GM21529 (cell line): Measurements from ENCODE around the gene ALKBH2.

Experiments used
- ATAC-seq: cut with Tn5 transposase; IDR thresholded peaks from one replicate; pipeline ENCODE4 v1.9.1; 2021; ENCODE audit not compliant: unreplicated experiment

Gene ALKBH2

GRCh38 chr12:109114644-109115043 lies 21.4 kb upstream of the ALKBH2 start:
- no peak for ATAC-seq

GRCh38 chr12:109113661-109114321 lies 20.5 kb upstream of the ALKBH2 start:
- no peak for ATAC-seq

DNA sequence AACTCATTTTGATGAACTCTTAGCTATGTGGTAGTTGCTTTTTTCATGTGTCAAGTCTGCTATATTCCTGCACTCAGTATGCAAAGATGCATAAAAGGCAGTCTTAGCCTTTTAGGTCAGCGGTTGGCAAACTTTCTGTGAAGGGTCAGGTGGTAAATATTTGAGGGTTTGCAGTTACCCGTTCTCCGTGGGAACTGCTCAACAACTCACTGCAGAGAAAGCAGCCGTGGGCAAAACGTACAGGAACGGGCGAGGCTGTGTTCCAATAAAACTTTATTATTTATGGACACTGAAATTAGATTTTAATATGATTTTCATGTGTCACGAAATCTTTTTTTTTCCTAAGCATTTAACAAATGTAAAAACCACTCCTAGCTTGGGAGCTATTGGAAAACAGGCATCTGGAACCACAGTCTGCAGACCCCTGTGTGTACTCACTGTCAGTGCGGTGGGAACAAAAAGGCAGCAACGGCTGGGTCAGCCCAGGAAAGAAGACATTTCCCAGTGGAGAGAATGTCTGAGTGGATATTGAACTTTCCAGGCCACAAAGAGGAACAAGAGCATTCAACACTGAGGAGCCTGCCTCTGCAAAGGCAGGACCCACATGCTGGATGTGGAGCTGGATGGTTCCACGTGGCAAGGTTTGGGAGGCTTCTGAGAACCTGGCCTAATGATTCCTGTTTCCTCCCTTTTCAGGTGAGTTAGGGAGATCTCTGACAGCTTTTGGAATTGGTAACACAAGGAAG lies 19.6 kb upstream of the ALKBH2 start:
- no peak for ATAC-seq

GRCh38 chr12:109110988-109111495 lies 17.8 kb upstream of the ALKBH2 start:
- ATAC-seq, result no peak

DNA sequence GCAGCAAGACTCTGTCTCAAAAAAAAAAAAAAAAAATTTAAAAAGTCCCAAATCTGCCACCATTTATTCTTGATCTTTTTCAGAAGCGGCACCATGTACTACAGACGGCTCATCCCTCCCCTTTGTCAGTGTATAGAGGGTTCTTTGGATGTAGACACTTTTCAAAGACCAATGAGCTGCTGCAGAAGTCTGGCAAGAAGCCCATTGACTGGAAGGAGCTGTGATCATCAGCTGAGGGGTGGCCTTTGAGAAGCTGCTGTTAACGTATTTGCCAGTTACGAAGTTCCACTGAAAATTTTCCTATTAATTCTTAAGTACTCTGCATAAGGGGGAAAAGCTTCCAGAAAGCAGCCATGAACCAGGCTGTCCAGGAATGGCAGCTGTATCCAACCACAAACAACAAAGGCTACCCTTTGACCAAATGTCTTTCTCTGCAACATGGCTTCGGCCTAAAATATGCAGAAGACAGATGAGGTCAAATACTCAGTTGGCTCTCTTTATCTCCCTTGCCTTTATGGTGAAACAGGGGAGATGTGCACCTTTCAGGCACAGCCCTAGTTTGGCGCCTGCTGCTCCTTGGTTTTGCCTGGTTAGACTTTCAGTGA lies 16.6 kb upstream of the ALKBH2 start:
- ATAC-seq, result no peak

- ATAC-seq, result no peak
These were observed 11.9 kb upstream of the ALKBH2 start for GRCh38 chr12:109105176-109105575.

GRCh38 chr12:109102491-109102890 lies 9.2 kb upstream of the ALKBH2 start:
- ATAC-seq, result no peak

DNA sequence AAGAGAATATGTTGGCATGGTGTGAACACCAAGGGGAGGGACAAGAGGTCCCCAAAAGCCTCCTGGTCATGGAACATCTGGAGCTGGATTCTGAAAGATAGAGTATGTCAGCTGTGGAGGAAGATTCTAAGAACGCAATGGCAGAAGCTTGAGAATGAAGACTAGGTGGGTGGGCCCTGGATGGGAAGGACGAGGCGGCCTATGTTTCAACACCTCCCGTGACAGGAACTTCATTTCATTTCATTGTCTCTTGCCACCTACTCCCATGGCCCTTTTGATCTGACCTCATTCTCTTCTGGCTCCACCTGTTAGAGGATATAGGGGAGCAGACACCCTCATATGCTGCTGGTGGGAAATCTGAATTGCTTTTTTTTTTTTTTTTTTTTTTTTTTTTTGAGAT lies 7.5 kb upstream of the ALKBH2 start:
- no peak for ATAC-seq

DNA sequence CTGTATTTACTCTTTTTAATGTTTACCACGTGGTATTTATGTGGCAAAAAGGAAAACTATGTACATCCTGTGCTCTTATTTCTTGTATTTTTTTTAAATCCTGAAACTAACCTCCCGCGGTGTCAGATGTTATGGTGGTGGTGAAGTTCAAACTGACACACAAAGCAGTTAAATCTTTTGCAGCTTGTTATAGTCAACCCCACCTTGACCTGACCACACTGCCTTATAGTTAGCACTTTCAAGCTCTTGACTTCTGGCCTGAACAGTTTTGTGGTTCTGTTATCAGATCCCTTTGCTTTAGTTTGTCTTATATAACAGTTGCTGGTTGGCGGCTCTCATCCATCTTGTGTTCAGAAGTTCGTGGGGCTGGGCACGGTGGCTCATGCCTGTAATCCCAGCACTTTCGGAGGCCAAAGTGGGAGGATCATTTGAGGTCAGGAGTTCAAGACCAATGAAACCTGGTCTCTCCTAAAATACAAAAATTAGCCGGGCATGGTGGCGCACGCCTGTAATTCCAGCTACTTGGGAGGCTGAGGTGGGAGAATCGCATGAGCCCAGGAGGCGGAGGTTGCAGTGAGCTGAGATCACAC lies 6.3 kb upstream of the ALKBH2 start:
- ATAC-seq, result no peak

- no peak for ATAC-seq
These were observed 5.4 kb upstream of the ALKBH2 start for GRCh38 chr12:109098651-109099050.

GRCh38 chr12:109098183-109098604 lies 4.9 kb upstream of the ALKBH2 start:
- ATAC-seq, result peak; percentile 17

- peak; percentile 89 for ATAC-seq
These were observed 4.3 kb upstream of the ALKBH2 start, which contains the start of gene UNG for GRCh38 chr12:109097435-109098182. TSS of gene UNG (plus strand) at chr12:109097597. CDS start at chr12:109097680, 83 bp downstream.

- no peak for ATAC-seq
These were observed 3.8 kb upstream of the ALKBH2 start for GRCh38 chr12:109097140-109097434.

DNA sequence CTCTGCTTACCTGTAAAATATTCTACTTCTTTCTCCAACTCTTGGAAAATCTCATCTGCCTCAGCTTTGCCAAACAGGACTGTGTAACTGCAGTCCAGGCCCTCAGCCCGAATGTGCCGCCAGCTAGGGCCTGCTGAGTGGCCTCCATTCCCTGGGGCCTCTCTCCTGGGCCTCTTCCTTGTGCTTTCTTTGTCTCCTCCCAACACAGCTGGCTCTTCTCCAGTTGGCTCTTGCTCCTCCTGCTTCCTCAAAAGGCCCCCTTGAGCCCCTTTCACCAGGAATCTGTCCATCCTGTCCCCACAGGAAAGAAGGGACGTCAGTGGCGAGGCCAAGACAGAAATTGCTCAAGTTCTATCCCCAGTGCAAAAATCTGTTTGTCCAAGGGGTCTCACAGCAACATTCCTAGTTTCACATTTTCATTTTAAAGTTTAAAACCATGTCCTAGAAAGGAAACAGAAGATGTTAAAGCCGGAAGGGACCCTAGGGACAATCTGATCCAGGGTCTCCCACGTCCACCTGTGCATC lies 713 bp downstream of the ALKBH2 start:
- ATAC-seq, result no peak

DNA sequence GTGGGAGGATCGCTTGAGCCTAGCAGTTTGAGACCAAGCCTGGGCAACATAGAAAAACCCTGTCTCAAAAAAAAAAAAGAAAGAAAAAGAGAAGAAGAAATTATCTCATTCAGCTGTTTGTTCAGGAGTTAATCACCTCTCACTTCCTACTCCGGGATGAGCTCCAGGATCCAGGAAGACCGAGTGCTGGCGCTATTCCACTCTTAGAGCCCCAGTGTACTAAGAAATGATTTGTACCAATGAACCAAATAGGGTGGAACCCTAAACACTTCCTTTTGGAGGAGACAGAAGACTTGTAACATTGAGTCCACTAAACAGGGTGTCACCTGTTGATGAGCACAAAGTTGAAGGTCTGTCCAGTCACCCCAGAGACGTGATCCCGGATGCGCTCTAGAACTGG lies 3.6 kb downstream of the ALKBH2 start:
- ATAC-seq, result no peak

DNA sequence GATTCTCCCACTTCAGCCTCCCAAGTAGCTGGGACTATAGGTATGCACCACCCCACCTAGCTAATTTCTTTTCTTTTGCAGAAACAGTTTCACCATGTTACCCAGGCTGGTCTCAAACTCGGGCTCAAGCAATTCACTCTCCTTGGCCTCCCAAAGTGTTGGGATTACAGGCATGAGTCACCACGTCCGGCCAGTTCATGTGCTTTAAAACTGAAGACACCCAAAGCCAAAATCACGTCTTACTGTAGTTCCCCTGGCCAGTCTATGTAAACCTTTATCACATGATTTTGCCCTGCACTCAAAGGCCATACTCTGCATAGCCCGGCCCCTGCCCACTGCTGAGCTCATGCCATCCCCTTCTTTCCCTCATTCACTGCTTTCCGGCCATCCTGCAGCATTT lies 4.5 kb downstream of the ALKBH2 start:
- ATAC-seq, result no peak

GRCh38 chr12:109087250-109087649 lies 6.0 kb downstream of the ALKBH2 start:
- no peak for ATAC-seq

DNA sequence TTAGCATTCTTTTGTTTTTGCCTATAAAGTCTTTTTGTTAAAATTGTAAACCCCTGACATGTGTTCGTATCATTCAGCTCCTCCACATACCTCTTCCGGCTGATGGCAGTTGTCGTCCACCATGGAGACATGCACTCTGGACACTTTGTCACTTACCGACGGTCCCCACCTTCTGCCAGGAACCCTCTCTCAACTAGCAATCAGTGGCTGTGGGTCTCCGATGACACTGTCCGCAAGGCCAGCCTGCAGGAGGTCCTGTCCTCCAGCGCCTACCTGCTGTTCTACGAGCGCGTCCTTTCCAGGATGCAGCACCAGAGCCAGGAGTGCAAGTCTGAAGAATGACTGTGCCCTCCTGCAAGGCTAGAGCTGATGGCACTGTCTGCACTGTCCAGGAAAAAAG lies 7.7 kb downstream of the ALKBH2 start:
- ATAC-seq, result no peak

- ATAC-seq, result no peak
These were observed 8.8 kb downstream of the ALKBH2 start for GRCh38 chr12:109084425-109084824.

DNA sequence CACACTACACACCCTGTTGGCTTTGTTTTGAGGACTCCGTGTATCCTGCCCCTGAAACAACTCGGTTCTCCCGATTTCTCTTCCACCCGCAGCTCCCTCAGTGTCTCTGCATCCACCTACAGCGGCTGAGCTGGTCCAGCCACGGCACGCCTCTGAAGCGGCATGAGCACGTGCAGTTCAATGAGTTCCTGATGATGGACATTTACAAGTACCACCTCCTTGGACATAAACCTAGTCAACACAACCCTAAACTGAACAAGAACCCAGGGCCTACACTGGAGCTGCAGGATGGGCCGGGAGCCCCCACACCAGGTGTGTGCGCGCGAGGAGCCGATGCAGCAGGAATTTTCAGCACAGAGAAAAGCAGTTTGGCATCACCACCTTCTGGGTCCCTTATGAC lies 10.5 kb downstream of the ALKBH2 start:
- no peak for ATAC-seq

DNA sequence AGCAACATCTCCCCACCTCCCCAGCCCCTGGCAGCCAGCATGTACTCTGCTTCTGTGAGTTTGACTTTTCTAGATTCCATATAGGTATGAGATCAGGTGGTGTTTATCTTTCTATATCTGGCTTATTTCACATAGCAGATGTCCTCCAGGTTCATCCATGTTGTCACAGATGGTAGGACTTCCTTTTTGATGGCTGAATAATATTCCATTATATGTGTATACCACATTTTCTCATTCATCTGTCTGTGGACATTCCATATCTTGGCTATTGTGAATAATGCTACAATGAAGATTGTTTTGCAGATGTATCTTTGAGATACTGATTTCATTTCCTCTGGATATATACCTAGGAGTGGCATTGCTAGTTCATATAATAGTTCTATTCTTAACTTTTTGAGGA lies 18.4 kb downstream of the ALKBH2 start:
- no peak for ATAC-seq
